ENCODE results near the gene ZNF346. TPM values are rescaled to one million over a fixed set of nuclear protein-coding genes. Genes with fewer than 3 reads are reported as not detected.

Gene ZNF346
- total and polyA plus RNA-seq, 2 of the 13 experiments (the other 11 are each of a cell fraction or from before 2014, with no cell fraction given): 8.6 to 19.4 TPM

DNA sequence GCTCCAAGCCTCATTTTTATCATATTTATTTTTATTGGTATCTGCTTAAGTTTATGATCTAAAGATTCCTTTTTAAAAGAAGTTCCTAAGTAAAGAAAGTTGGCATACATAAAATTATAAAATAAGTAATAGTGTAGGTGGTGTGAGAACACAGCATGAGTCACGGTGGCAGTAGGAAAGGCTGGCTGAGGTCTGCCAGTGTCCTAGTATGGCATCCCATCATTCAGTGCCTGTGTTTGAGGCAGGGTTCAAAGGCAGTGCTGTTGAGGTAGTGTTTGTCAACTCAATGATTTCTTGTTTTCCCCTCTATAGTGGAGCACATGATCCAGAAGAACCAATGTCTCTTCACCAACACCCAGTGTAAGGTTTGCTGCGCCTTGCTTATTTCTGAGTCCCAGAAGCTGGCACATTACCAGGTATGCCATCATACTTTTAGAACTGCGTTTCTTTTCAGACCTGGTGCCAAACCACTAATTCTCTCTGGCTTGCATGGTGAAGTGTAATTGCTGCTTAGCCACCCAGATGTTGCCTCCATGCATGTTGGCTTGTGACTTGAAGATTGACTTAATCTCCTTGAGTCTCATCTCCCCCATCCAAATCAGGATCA lies 18.4 kb downstream of the ZNF346 start:
- WGBS (ENCODE audit: low lambda C conversion rate): 99% methylated on average over 3 of the region's 3 CpGs
- BruUV-seq (replicated peaks): no TSS peak
- no peak overlapping the region for H3K9ac ChIP-seq (ENCODE audit: insufficient read depth, low read depth, low read length)
- no peak for TF ChIP-seq ZNF558 (CRISPR knock-in tag; IDR thresholded peaks at IDR 0.05; ENCODE audit: borderline replicate concordance)
- no peak for TF ChIP-seq ZNF343 (CRISPR knock-in tag; IDR thresholded peaks at IDR 0.05)
- TF ChIP-seq, protein P1, sequence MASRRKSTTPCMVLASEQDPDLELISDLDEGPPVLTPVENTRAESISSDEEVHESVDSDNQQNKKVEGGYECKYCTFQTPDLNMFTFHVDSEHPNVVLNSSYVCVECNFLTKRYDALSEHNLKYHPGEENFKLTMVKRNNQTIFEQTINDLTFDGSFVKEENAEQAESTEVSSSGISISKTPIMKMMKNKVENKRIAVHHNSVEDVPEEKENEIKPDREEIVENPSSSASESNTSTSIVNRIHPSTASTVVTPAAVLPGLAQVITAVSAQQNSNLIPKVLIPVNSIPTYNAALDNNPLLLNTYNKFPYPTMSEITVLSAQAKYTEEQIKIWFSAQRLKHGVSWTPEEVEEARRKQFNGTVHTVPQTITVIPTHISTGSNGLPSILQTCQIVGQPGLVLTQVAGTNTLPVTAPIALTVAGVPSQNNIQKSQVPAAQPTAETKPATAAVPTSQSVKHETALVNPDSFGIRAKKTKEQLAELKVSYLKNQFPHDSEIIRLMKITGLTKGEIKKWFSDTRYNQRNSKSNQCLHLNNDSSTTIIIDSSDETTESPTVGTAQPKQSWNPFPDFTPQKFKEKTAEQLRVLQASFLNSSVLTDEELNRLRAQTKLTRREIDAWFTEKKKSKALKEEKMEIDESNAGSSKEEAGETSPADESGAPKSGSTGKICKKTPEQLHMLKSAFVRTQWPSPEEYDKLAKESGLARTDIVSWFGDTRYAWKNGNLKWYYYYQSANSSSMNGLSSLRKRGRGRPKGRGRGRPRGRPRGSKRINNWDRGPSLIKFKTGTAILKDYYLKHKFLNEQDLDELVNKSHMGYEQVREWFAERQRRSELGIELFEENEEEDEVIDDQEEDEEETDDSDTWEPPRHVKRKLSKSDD (CRISPR knock-in tag; IDR thresholded peaks at IDR 0.05; ENCODE audit: low read depth): no peak
- TF ChIP-seq SMYD3 (CRISPR knock-in tag; IDR thresholded peaks at IDR 0.05): no peak
- TF ChIP-seq ZNF484 (CRISPR knock-in tag; IDR thresholded peaks at IDR 0.05; ENCODE audit: borderline replicate concordance, low read depth): no peak
- no peak for TF ChIP-seq STAT5B (CRISPR knock-in tag; IDR thresholded peaks at IDR 0.05)
- H3K27me3 ChIP-seq (ENCODE audit: control insufficient read depth in 1 of 2, insufficient read depth in 2 of 2, low read length in 2 of 2): no peaks in the 10 kb centered on the region; a peak in 1 of 5 replicates
- ATAC-seq (no peak), FAIRE-seq (no peak), DNase-seq (ENCODE audit: low spot score) (no peak)
- no peak overlapping the region for H3K4me2 ChIP-seq (ENCODE audit: low read depth, low read length)
- no peaks in the 10 kb centered on the region for H4K20me1 ChIP-seq (ENCODE audit: insufficient read depth, low read length)
- H3K36me3 ChIP-seq (replicated peaks in 1 of 2; ENCODE audit: control insufficient read depth in 1 of 2, insufficient read depth in 2 of 2, low read length in 2 of 2): peaks cover 14 to 52% of the 10 kb centered on the region in 2 experiments
- H3K4me3 ChIP-seq (replicated peaks in 1 of 3; ENCODE audit: insufficient read depth in 1 of 3, low read depth in 2 of 3, low read length in 3 of 3): no peak overlapping the region
- no peaks in the 10 kb centered on the region for H3K9me3 ChIP-seq (ENCODE audit: low read length)
- CTCF ChIA-PET (ENCODE audit: low intra/inter-chr PET ratio, low total read pairs): no interaction called here
- no peak overlapping the region for H3K27ac ChIP-seq (ENCODE audit: extremely low read length, insufficient read depth, low read length)
- H3K4me1 ChIP-seq (ENCODE audit: insufficient read depth, low read length): peaks cover 8% of the 10 kb centered on the region; the same call in 1 of the 2 replicates
- intact Hi-C loops (cut with micrococcal nuclease; ENCODE audit: unreplicated experiment): no loop called here
- POLR2A ChIA-PET: no interaction called here
- in situ Hi-C loops (cut with HindIII; ENCODE audit: extremely low pct_ligation_motif_present, low pct_unique_long_range_greater_than_20kb): no loop called here
- no peak overlapping the region for H2AFZ ChIP-seq (ENCODE audit: low read length)
- peaks cover 6% of the 10 kb centered on the region for H3K79me2 ChIP-seq (ENCODE audit: insufficient read depth, low read length)
